Astrocyte (in vitro differentiated cells and primary cell): ENCODE results near the gene PNLIP.

ENCODE experiments used
- CTCF ChIP-seq: IDR thresholded peaks from 2 replicates; pipeline ENCODE4 v1.5.1; 2011; ENCODE audit warnings: low read depth, mild to moderate bottlenecking, inconsistent platforms, low read length, moderate library complexity; ENCODE audit not compliant: insufficient read depth
- EZH2 ChIP-seq: IDR thresholded peaks from 2 replicates; pipeline ENCODE4 v1.6.1; 2012; ENCODE audit warnings: mild to moderate bottlenecking, low read length, inconsistent platforms; ENCODE audit not compliant: insufficient read depth

- TF ChIP-seq CTCF (no peak), EZH2 (no peak)
These were observed 2.6 kb downstream of the PNLIP start for GRCh38 chr10:116548301-116548700.
